ENCODE results near the gene PI3. TPM values are rescaled to one million over a fixed set of nuclear protein-coding genes. Genes with fewer than 3 reads are reported as not detected.

Gene PI3
- total RNA-seq, 2 experiments from 2014 or later, result not detected

- Mint-ChIP-seq H3K4me3 (no peak overlapping the region), H3K9me3 (ENCODE audit: low read depth) (peaks cover 9% of the 10 kb centered on the region), H3K36me3 (peaks cover 3% of the 10 kb centered on the region), H3K4me1 (no peaks in the 10 kb centered on the region), H3K27ac (no peak overlapping the region), H3K27me3 (peaks cover 56% of the 10 kb centered on the region)
- ATAC-seq (no peak), DNase-seq (no peak)
- CTCF ChIA-PET, result no interaction called here
These were observed 16.7 kb upstream of the PI3 start for GRCh38 chr20:45157962-45158361.

DNA sequence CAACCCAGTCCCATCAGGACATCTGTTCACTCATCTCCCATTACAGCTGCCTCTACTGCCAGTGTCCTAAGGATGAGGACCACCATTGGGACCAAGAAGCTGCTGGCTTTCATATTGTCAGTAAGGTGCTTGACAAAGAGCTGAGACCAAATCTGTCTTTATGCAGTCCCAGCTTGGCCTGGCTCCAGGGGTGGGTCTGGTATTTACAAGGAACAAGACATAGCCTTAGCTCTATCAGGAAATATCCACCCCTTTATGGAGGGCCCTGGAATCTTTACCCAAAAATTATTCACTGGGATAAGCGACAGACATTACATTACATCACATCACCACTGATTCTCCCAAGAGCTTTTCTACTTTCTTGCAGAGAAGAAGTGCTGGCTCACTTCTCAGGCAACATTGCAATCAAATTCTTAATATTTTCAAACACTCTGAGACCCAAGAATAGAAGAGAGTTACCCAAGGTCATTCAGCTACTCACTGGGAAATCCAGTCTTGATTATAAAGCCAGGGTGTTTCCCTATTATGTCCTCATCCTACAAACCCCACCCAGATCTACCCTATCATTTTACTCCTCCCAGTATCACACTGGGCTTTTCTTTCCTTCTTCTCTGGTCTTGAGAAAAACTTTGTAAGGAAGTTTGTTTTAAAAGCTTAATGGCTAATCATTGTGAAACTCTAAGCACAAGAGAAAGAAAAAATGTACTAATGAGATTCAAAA, 11.5 kb upstream of the PI3 start:
- peaks cover 9% of the 10 kb centered on the region for H3K9me3 Mint-ChIP-seq (ENCODE audit: low read depth)
- no peak overlapping the region for H3K27ac Mint-ChIP-seq
- peaks cover 3% of the 10 kb centered on the region for H3K36me3 Mint-ChIP-seq
- no peaks in the 10 kb centered on the region for H3K4me1 Mint-ChIP-seq
- peaks cover 73% of the 10 kb centered on the region for H3K27me3 Mint-ChIP-seq
- H3K4me3 Mint-ChIP-seq, result no peak overlapping the region
- DNase-seq (no peak), ATAC-seq (no peak)
- CTCF ChIA-PET, result interaction anchor here (1.5 kb wide), 1 partner anchor 25 kb away, joined by 4 read pairs; no protein-coding TSS in a partner anchor

- DNase-seq (no peak), ATAC-seq (no peak)
- Mint-ChIP-seq H3K4me3 (no peak overlapping the region), H3K36me3 (no peaks in the 10 kb centered on the region), H3K27me3 (peaks cover 68% of the 10 kb centered on the region), H3K4me1 (no peaks in the 10 kb centered on the region), H3K27ac (no peak overlapping the region), H3K9me3 (ENCODE audit: low read depth) (peaks cover 7% of the 10 kb centered on the region)
- CTCF ChIA-PET, result no interaction called here
These were observed 9.8 kb upstream of the PI3 start for GRCh38 chr20:45164906-45165305.

DNA sequence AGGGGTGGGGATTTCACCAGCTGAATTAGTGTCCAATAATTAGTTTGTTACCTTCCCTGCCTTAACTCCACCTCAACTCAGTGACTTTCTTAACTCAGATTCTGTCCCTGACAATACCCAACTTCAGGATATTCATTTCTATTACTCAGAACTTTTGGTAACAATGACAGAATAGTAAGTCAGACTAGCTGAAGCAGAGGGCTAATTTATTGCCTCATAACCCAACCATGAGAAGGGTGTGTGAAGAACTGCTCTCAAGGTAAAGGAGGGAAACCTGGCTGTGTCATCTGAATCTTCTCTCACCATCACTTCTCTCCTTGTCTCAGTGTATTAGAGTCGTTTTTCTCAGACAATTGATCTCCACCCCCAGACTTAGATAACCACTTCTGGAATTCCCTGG, 1.2 kb upstream of the PI3 start:
- H3K27me3 Mint-ChIP-seq, result peaks cover 51% of the 10 kb centered on the region
- ATAC-seq, result no peak
- no peak overlapping the region for H3K27ac Mint-ChIP-seq
- H3K4me1 Mint-ChIP-seq, result no peaks in the 10 kb centered on the region
- CTCF ChIA-PET, result no interaction called here
- H3K36me3 Mint-ChIP-seq, result no peaks in the 10 kb centered on the region
- H3K4me3 Mint-ChIP-seq, result no peak overlapping the region
- no peak for DNase-seq
- no peaks in the 10 kb centered on the region for H3K9me3 Mint-ChIP-seq (ENCODE audit: low read depth)

GRCh38 chr20:45176526-45177267, 2.0 kb downstream of the PI3 start:
- H3K9me3 Mint-ChIP-seq (ENCODE audit: low read depth), result no peaks in the 10 kb centered on the region
- peaks cover 32% of the 10 kb centered on the region for H3K27me3 Mint-ChIP-seq
- ATAC-seq (no peak), DNase-seq (no peak)
- H3K4me1 Mint-ChIP-seq, result peaks cover 9% of the 10 kb centered on the region
- no peaks in the 10 kb centered on the region for H3K36me3 Mint-ChIP-seq
- CTCF ChIA-PET, result no interaction called here
- no peak overlapping the region for H3K27ac Mint-ChIP-seq
- H3K4me3 Mint-ChIP-seq, result no peak overlapping the region

- CTCF ChIA-PET, result no interaction called here
- H3K4me1 Mint-ChIP-seq, result peaks cover 9% of the 10 kb centered on the region
These were observed 4.5 kb downstream of the PI3 start for GRCh38 chr20:45179166-45179565.

DNA sequence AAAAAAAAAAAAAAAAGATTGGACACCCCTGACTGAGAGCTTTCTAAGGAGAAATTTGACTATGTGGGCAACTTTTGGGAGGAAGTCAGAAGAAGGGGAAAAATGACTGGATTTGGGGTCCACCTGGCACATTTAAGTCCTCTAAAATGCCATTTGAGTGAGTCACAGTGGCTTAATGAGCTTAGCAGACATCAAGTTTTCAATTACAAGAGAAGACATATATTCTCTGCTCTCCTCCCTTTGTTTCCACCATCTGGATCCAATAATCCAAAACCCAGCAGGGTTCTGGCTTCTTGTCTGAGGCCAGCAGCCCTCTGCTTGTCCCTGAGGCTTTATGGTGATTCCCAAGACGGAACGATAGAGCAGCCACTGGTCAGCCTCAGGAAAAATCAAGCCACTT, 6.9 kb downstream of the PI3 start:
- no peak overlapping the region for H3K4me3 Mint-ChIP-seq
- DNase-seq, result no peak
- no peak for ATAC-seq
- no peak overlapping the region for H3K27ac Mint-ChIP-seq
- H3K9me3 Mint-ChIP-seq (ENCODE audit: low read depth), result no peaks in the 10 kb centered on the region
- CTCF ChIA-PET, result interaction anchor here (1.0 kb wide), 1 partner anchor 112 kb away, joined by 3 read pairs; no protein-coding TSS in a partner anchor
- H3K36me3 Mint-ChIP-seq, result no peaks in the 10 kb centered on the region
- H3K27me3 Mint-ChIP-seq, result peaks cover 4% of the 10 kb centered on the region
- H3K4me1 Mint-ChIP-seq, result peaks cover 9% of the 10 kb centered on the region

More at GRCh38 chr20:45179166-45179565, 4.5 kb downstream of the PI3 start:
- no peaks in the 10 kb centered on the region for H3K9me3 Mint-ChIP-seq (ENCODE audit: low read depth)
- H3K27me3 Mint-ChIP-seq, result peaks cover 17% of the 10 kb centered on the region
- no peak for ATAC-seq
- DNase-seq, result no peak
- no peaks in the 10 kb centered on the region for H3K36me3 Mint-ChIP-seq
- H3K4me3 Mint-ChIP-seq, result no peak overlapping the region
- no peak overlapping the region for H3K27ac Mint-ChIP-seq

- ATAC-seq, result no peak
- CTCF ChIA-PET, result interaction anchor here (0.7 kb wide), 1 partner anchor 963 kb away, joined by 3 read pairs; no protein-coding TSS in a partner anchor
- H3K27ac Mint-ChIP-seq, result no peak overlapping the region
These were observed 8.4 kb downstream of the PI3 start for GRCh38 chr20:45183084-45183483.

GRCh38 chr20:45187693-45188092, 13.0 kb downstream of the PI3 start:
- no peaks in the 10 kb centered on the region for H3K9me3 Mint-ChIP-seq (ENCODE audit: low read depth)
- H3K27ac Mint-ChIP-seq, result no peak overlapping the region
- no peak for ATAC-seq
- peaks cover 16% of the 10 kb centered on the region for H3K27me3 Mint-ChIP-seq
- no peaks in the 10 kb centered on the region for H3K4me1 Mint-ChIP-seq
- CTCF ChIA-PET, result no interaction called here
- H3K4me3 Mint-ChIP-seq, result no peak overlapping the region
- H3K36me3 Mint-ChIP-seq, result no peaks in the 10 kb centered on the region
- no peak for DNase-seq

More at GRCh38 chr20:45183084-45183483, 8.4 kb downstream of the PI3 start:
- H3K9me3 Mint-ChIP-seq (ENCODE audit: low read depth), result no peaks in the 10 kb centered on the region
- no peak overlapping the region for H3K4me3 Mint-ChIP-seq
- no peaks in the 10 kb centered on the region for H3K36me3 Mint-ChIP-seq
- H3K4me1 Mint-ChIP-seq, result peaks cover 9% of the 10 kb centered on the region
- DNase-seq, result no peak
- no peaks in the 10 kb centered on the region for H3K27me3 Mint-ChIP-seq

DNA sequence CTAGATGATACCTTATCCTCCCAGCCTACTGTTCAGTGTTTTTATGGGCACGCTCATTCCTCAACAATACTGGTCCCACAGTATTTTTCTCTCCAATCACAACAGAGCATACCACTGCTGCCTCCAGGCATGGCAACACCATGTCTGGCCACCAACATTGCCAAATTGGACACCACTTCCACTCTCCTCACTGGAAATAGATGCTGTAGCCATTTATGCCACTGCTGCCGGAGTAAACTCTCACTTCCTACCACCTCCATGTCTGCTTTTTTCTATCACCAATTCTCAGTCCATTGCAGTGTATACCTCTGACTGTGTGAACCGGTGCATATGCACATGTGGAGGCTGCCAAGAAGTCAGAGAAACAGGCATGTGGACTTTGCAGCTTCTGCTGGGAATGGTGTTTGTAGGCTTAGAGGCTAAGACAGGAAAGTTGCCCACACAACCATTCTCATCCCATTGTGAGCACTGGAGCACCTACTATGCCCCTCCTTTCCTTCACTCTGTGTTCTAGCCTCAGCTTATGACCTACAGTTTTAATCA, 14.4 kb downstream of the PI3 start:
- CTCF ChIA-PET, result no interaction called here
- Mint-ChIP-seq H3K27me3 (peaks cover 22% of the 10 kb centered on the region), H3K4me3 (no peak overlapping the region), H3K27ac (no peak overlapping the region), H3K9me3 (ENCODE audit: low read depth) (no peaks in the 10 kb centered on the region), H3K4me1 (no peaks in the 10 kb centered on the region), H3K36me3 (no peaks in the 10 kb centered on the region)
- DNase-seq, result no peak
- no peak for ATAC-seq

DNA sequence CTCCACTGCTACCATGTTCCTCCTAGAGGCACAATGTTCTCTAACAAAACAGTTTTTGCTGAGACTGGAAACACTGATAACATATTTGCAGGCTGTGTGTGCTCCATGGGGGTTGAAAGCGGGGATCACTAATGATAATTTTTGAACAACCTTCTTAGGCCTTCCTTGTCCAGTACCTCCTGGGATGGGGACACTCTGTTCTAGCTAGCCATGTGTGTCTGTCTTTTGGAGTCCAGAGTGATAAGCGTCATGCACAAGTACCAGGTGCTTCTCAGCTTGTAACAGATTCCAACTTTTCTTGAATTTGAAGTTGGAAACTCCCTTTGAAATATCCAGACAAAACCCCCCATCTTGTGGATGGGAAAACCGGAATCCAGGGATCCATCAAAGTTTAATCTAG, 15.2 kb downstream of the PI3 start:
- CTCF ChIA-PET, result no interaction called here
- DNase-seq, result no peak
- Mint-ChIP-seq H3K27ac (no peak overlapping the region), H3K9me3 (ENCODE audit: low read depth) (no peaks in the 10 kb centered on the region), H3K4me1 (no peaks in the 10 kb centered on the region), H3K27me3 (peaks cover 30% of the 10 kb centered on the region), H3K4me3 (no peak overlapping the region), H3K36me3 (no peaks in the 10 kb centered on the region)
- no peak for ATAC-seq

GRCh38 chr20:45191926-45192325, 17.2 kb downstream of the PI3 start:
- CTCF ChIA-PET, result interaction anchor here (0.7 kb wide), 1 partner anchor 34 kb away, joined by 3 read pairs; no protein-coding TSS in a partner anchor
- ATAC-seq, result no peak
- H3K36me3 Mint-ChIP-seq, result no peaks in the 10 kb centered on the region

DNA sequence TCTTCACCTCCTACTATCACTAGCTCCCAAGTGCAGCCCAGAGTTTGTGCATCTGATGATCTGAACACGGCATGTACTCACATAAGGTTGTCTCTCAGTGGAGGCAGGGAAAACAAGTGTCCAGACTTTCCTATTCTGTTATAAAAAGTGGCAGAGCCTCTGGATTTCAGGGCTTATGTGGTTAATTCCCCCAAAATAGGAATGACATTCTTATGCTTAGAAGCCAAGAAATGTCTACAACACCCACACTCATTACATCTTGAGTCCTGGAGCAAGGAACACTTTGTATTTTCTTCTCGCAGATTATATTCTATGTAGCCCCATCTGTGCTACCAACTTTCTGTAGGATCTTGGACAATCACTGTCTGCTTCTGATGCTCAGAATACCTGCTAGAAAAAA, 18.6 kb downstream of the PI3 start:
- no peak overlapping the region for H3K27ac Mint-ChIP-seq
- H3K9me3 Mint-ChIP-seq (ENCODE audit: low read depth), result no peaks in the 10 kb centered on the region
- ATAC-seq (no peak), DNase-seq (no peak)
- H3K4me1 Mint-ChIP-seq, result no peaks in the 10 kb centered on the region
- H3K27me3 Mint-ChIP-seq, result peaks cover 38% of the 10 kb centered on the region
- CTCF ChIA-PET, result no interaction called here
- H3K36me3 Mint-ChIP-seq, result no peaks in the 10 kb centered on the region
- H3K4me3 Mint-ChIP-seq, result no peak overlapping the region

More at GRCh38 chr20:45191926-45192325, 17.2 kb downstream of the PI3 start:
- Mint-ChIP-seq H3K4me3 (no peak overlapping the region), H3K27me3 (peaks cover 34% of the 10 kb centered on the region), H3K27ac (no peak overlapping the region), H3K9me3 (ENCODE audit: low read depth) (no peaks in the 10 kb centered on the region), H3K4me1 (no peaks in the 10 kb centered on the region)
- DNase-seq, result no peak

DNA sequence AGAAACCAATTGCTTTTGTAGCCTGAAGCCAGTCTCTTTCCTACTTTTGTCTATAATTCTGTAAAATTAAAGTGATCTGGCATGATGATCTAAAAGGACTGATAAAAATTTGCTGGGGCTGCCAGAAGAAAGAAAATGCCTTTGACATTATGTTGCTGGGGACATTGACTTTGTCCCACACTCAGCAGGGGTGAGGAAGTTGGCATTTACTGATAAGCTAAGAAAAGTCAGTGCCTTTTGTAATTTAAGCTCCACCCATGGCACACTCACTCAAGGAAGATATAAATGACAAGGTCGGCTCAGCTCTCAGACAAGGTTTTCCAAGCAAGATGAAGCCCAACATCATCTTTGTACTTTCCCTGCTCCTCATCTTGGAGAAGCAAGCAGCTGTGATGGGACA, 32.0 kb downstream of the PI3 start, which contains the start of gene SEMG1:
TSS of gene SEMG1 (plus strand) at position 309 of the 400 bp plus-strand sequence. CDS start at position 330, 21 bp downstream.
- Mint-ChIP-seq H3K27me3 (peaks cover 47% of the 10 kb centered on the region), H3K9me3 (ENCODE audit: low read depth) (no peaks in the 10 kb centered on the region), H3K4me3 (no peak within 1 kb of the TSS), H3K27ac (no peak within 1 kb of the TSS), H3K36me3 (no peaks in the 10 kb centered on the region), H3K4me1 (no peaks in the 10 kb centered on the region)
- CTCF ChIA-PET, result no interaction called here
- DNase-seq (no peak), ATAC-seq (no peak)

Measured in activated CD8-positive, alpha-beta memory T cell treated with anti-CD3 and anti-CD28 coated beads, Interleukin-2, amount 10 ng/mL, durations not matched to agents 7 days and 5 days (primary cell).